CD4-positive, alpha-beta T cell treated with Interferon gamma for 1 hour (primary cell): ENCODE results near the gene TTC28.
"Not testable (repeated sequence)": the region's sequence is repeated elsewhere in the genome, so short reads cannot be mapped to it uniquely, and the experiment has no call there.

ENCODE experiments used
- DNase-seq: peaks from one replicate; pipeline ENCODE4 v3.0.0-alpha.2; 2020

TTC28 gene

DNA sequence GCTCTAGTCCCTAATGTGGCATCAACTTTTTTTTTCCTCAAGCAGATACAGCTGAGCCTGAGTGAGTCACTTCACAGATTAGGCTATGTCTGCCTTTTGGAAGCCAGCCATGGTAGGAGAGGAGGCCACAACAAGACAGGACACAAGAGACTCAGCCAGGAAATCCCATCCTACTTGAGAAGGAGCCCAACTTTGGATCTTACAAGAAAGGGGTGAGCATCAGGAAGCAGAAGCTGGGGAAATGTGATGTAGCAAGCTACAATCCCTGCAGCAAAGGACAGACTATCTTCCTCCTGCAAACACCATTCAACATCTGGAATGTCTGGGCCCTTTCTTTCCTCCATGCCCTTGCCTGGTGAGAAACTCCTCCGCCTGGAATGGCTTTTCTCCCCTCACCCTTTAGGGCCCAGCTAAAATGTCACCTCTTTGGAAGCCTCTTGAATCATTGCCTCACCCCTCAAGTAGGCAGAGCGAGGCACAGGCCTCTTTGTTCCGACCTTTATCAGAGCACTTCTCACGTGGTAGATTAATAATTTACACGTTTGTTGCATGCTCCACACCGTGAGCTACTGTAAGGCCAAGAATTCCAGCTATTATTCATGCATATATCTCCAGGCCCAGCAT is 604.2 kb downstream of the TTC28 start:
- no peak for DNase-seq

DNA sequence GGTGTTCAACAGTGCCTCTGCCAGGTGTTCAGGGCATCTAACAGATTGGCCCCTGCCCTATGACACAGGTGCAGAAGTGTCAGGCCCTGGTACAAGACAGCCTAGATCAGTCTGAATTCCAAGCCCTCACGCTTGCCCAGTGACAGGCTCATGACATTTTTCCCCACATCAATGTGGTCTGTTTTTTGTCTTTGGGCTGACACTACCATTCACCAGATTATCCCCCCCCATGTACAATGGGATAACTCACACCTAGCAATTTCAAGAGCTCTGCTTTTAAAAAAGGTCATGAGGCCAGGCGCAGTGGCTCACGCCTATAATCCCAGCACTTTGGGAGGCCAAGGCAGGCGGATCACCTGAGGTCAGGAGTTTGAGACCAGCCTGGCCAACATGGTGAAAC is 605.1 kb downstream of the TTC28 start:
- no peak for DNase-seq

DNA sequence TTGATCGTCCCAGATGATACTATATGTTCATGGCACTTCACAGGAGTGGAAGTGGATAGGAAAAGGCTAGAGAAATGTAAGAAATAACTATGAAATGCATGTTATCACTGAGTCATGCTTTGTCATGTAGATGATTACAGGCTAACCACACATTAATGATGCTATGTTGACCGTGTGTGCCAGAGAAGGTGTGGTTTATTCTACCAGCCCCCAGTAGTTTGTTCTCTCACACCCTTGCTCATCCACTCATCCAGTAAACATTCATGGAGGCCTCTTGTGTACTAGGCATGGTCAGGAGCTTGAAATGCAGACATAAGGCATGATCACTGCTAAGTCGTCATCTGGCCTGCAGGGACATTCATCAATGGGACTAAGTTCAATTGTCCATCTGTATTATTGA is 607.6 kb downstream of the TTC28 start:
- DNase-seq, result no peak

DNA sequence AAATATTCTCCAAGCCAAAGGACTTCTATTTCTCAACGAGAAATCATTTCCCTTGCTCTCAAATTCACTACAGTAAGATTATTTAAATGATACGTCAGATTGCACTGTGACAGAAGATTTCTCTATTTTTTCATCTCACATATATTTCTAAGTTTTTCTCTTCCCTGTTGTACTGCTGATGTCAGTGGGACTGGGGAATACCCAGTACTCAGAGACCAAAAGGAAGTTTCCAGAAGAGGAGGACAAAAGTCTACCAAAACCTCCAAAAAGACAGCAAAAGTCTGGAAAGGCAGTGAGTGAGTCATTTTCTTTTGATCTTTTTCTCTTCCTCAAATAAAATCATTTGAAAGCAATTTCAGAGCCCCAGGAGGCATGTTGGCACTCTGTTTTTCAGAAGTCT is 610.8 kb downstream of the TTC28 start:
- DNase-seq, result no peak

DNA sequence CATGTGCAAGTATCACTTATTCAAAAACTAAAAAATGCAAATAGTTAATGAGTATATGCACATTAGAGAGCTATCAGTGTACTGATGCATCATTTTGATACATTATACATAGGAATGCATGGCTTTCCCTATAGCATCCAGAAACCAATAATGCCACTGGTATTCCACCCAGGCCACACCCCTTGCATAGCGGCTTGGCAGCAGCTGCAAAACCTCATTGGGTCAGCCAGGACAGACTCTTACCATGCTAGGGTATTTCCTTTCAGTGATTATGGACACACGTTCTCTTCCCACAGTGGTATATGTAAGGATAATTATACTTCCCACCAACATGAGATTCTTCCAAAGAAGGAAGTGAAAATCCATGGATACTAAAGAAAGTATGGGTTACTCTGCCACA is 614.7 kb downstream of the TTC28 start:
- DNase-seq, result no peak

DNA sequence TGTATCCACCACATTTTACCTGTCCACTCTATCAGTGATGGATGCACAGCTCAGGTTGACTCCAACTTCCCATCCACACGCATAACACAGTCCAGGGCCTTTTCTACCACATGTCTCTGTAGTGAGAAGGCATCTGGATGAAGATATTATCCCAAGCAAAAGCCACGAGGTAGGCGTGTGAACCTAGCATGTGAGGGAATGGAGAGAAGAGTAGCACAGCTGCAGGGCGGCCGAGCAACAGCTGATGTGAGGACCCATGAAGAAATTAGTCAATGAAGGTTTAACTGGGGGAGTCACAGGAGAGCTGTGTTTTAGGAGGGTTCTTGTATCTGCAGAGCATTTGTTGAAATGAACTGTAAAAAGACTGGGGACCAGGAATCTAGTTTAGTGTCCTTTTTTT is 616.0 kb downstream of the TTC28 start:
- DNase-seq, result no peak

DNA sequence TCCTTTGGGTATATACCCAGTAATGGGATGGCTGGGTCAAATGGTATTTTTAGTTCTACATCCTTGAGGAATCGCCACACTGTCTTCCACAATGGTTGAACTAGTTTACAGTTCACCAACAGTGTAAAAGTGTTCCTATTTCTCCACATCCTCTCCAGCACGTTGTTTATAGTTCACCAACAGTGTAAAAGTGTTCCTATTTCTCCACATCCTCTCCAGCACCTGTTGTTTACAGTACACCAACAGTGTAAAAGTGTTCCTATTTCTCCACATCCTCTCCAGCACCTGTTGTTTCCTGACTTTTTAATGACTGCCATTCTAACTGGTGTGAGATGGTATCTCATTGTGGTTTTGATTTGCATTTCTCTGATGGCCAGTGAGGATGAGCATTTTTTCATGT is 619.0 kb downstream of the TTC28 start:
- DNase-seq, result not testable (repeated sequence)

DNA sequence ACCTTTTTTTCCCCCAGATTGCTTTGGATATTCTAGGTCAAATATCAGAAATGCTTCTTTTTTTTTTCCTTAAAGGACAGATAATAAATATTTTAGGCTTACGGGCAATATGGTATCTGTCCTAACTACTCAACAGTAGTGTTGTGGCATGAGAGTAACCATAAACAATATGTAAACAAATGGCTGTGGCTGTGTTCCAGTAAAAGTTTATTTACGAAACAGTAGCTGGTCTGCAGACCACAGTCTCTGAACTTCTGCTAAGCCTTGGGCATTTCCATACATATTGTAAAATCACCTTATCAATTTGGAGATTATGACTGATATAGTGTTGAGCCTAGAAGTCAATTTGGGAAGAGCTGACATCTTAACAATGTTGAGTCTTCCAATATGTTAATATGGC is 621.6 kb downstream of the TTC28 start:
- DNase-seq, result no peak

DNA sequence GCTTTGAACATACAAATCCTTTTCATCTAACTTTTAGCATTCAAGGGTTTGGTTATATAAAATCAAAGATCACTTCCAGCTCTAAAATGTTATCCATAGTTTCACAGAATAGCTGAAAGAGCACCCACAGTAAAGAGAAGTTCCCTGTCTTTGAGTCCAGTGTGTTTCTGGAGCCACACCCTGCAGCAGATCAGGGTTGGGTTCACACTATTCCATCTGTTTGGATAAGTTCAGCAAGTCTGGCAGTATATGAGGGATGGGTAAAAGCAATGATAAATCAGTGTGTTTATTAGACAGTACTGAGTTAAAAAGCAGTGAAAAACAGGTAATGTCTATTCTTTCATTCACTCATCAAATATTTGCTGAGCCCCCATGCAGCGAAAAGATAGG is 624.8 kb downstream of the TTC28 start:
- no peak for DNase-seq

DNA sequence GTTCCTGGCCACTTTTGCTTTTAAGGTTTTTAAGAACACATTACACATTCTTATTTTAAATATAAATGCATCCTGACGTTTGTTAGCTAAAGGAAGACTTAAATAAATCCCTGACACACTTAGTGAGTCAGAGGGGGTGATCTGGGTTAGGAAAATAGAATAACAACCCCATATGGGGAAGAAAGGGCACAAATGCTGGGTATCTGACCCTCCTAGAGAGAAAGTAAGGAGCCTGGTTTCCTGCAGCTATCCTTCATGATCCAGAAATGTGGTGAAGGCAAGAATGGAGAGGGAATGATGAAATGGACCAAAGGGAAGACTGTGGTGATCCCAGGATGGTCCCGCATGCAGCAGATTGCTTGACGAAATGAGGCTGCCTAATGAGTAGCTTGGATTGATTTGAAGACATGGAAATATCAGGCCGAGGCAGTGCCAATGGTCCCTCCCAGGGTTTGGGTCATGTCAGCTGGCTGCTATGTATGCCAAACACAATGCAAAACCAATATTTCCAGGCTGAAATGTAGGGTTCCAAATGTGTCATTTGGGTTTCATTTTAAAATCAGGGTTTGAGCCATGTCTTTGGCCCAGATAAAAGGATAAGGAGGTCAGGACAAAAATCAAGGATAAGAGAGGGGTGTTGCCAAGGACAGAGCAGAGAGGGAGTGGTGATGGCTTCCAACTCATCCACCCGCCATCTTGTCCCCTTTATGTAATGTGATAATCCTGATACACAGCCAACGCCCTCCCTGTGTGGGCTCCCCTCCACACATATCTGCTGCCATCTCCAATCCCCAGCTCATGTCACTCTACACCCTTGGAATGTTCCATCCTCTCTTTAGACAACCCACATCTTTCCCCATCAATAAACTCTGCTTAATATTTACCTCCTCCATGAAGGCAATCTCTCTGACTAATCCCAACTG is 625.5 kb downstream of the TTC28 start:
- DNase-seq, result no peak

DNA sequence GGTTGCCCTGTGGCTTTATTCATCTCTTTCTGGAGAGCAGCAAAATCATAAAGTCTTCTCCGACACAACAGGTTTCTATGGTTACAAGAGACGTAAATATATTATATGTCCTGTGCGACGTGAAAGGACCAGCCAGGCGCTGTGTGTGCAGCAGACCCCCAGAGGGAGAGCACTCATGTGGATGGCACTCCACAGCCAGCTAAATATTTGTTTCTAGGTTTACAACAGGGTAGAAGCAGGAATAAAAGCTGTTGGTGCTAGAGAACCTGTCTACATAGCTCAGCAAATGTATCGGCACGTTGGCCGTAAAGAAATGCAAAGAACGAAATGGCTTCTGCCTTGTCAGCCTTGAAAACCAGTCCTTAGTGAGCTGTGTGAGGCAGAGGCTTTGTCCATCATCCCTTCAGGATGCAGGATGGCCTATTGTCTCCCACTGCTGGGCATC is 626.8 kb downstream of the TTC28 start:
- no peak for DNase-seq

DNA sequence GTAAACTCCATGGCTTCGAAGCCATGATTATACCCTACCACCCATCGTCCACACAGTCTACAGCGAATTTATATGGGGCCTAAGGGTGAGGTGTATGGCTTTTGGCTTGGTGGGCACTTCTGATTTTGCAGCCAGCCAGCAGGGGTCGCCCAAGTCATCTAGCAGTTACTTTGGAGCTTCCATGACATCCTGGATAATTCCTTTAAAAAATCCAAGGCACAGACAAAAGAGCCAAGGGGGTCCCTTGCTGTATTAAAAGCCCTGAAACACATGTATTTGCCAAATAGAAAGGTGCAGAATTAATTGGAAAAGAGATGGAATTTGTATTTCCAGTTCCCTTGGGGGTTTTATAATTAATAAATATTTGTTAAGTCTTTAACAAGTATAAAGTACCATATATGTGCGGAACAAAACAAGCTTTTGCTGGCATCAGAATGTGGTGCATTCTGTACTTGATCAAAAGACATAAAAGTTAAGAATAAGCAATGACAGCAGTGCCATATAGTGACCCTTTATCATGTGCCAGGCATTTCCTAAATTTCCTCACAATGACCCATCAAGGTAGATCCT is 627.8 kb downstream of the TTC28 start:
- DNase-seq, result no peak

DNA sequence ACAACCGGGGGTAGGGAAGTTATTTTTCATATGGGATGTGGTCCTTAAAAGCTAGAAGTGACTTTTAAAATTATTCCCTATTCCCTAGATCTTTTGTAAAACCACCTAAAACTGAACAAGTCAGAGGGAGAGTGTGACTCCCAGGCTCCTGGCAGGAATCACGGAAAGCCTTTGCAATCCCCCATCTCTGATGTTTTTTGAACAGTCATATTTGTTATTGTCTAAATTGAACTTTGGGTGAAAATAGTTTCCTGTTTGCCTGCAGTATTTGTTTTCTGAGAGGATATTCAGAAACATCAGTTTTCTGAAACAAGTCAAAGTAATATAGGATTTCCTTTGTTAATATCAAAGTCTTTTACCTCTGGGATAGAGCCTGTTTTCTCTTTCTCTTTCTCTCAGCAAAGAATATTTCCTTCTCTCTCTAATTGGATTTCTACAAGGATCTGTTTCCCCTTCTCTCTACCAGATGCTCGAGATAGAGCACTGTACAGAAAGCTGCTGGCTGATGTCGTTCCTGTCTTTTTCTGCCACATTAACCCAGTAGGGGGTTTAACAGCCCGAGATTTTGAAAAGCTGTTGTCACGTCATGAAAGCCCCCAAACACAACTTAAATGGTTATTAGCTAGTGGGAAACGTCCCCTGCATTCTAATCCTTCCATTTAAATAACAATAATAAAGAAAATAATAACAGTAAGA is 628.4 kb downstream of the TTC28 start:
- DNase-seq, result no peak

DNA sequence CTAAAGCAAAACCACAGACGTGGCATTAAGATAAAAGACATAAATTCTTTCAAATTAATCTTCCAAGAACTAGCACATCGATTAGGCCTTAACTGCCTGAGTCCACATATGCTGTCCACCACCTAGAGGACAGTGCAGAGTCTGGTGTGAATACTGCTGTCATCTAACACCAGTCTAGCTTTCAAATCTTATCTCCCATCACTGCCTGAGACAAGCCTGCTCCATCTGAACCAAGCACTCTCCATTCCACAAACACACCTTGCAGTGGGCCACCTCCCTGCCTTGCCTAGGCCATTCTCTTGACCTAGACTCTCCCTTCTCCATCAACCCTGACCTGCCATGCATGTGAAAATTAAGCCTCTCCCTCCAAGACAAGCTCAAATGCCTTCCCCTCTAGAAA is 631.1 kb downstream of the TTC28 start:
- no peak for DNase-seq

DNA sequence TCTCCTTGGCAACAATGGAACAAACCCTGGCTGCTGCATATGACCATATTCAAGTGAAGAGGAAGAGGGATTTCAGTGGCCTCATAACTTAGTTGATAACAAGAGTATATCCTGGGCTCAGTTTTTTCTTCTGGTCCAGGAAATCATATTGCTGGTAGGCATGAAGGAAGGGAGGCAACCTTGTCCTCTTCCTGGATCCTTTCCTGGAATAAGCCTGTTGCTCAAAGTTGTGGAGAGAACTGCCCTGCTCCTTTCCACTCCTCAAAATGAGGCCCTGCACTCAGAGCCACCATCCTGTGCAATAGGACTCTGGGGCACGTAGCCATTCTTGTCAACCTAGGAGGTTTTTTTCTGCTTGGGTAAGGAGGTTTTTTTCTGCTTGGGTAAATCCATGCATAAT is 631.9 kb downstream of the TTC28 start:
- no peak for DNase-seq

DNA sequence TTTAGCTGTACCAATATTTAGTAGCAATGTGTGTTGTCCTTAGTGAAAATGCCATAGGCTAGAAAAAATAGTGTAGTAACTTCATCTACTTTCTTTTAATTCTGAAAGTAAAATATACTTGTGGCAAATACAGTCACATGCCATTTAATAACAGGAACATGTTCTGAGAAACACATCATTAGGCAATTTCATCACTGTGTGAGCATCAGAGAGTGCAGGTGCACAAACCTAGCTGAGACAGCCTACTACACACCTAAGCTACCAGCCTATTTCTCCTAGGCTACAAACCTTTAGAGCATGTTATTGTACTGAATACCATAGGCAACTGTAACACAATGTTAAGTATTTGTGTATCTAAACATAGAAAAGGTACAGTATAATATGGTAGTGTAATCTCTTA is 633.5 kb downstream of the TTC28 start:
- no peak for DNase-seq

DNA sequence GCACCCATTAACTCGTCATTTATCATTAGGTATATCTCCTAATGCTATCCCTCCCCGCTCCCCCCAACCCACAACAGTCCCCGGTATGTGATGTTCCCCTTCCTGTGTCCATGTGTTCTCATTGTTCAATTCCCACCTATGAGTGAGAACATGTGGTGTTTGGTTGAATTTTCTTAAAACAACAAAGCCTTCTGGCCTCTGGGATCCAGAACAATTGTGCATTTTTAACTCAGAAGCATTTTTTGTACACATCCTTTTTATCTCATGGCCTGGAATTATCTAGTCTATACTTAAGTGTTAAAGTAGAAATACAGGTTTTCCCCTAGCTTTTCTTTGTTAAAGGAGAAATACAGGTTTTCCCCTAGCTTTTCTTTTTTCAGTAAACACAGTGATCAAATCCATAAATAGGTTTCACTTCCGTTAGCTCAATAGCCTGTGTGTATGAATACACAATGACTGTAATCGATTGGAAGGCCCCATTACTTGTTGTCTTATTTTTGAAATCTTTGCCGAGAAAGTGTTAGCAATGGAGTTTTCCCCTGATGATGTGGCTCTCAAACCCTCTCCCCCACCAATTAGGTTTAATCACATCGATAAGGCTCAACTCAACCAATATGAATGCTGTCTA is 635.0 kb downstream of the TTC28 start:
- no peak for DNase-seq

DNA sequence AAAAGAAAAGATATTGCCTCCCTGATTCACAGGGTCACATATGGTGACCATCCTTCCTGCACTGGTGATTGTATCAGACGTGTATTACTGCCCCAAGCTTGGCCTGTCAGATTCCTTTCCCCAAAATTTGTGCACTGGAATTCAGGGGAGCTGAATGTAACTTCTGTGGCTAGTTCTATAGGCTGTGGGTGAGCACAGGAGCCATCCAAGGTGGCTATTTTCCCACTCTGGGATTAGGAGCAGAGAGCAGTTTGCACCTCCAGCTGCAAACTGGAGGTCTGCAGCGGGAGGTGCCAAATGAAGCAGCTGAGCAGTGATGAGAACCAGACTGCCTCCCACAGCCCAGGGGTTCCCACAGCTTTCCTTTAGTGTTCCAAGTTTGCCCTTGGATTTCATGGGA is 636.4 kb downstream of the TTC28 start:
- DNase-seq, result no peak

DNA sequence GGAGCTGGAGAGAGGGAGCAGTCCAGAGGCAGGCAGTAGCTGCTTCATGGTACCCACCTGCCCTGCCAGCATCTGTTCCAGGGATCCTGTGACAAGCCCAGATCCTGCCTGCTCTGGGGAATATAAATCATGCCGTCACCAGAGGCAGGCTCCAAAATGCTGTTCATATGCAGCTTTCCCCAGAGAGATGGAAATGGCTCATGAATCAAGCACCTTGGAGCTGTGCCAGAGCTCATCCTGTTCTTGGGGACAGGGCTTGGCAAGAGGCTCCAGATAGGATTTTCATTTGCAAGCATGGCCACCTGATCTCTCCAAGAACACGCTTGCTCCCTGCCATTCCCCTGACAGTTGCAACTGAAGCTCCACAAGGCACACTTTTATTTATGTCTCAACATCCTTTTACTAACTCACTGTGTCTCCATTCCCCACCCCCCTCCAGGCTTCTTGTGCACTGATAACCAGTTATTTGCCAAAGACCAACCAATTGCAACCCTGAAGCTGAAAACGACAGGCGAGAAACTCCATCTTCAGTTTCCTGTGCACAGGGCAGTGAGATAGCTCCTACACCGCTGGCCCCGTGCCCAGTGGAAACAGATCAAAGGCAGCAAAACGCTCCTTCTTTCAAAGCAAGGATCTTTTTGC is 644.8 kb downstream of the TTC28 start:
- no peak for DNase-seq

DNA sequence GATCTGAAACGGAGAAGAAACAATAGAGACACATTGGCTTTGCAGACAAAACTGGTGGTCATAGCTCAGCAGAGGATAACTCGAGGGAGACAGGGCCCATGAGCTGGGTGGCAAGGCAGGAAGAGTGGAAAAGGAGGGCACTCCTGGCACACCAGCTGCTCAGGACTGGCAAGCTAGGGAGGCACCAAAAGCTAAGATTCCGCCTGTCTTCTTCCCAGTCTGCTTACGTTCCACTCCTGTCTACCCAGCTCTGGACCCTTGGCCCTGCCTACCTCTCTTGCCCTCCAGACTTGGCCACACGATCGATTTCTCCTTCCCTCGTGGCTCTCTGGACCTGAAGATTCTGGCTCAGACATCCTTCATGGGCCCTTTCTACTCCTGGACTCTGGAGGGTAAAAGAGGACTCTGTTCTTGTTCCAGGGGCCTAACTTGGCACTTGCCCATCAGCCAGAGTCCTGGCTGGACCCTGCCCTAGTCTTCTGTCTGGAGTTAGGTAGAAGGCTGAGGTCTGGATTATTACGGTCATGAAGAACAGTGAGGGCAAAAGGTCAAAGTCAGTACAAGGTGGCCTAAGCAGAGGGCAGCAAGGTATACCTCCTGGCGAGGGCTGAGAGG is 645.4 kb downstream of the TTC28 start:
- no peak for DNase-seq

DNA sequence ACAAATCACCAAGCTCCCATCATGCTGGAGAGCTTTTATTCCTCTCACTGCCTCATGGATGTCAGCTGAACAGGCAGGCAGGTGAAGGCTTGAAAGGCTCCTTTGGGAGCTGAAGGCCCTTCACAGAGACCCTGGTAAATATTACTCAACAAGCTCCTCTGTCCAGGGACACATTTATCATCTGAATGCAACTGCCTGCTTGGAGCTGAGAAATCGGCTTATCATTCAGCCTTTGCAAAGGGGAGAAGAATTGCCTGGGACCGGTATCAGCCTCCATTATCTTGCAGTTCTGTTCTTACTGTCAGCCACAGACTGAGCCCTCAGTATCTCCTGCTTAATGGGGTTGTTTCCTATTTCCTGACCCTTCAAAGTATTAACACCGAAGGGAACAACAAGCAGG is 646.8 kb downstream of the TTC28 start:
- DNase-seq, result no peak

DNA sequence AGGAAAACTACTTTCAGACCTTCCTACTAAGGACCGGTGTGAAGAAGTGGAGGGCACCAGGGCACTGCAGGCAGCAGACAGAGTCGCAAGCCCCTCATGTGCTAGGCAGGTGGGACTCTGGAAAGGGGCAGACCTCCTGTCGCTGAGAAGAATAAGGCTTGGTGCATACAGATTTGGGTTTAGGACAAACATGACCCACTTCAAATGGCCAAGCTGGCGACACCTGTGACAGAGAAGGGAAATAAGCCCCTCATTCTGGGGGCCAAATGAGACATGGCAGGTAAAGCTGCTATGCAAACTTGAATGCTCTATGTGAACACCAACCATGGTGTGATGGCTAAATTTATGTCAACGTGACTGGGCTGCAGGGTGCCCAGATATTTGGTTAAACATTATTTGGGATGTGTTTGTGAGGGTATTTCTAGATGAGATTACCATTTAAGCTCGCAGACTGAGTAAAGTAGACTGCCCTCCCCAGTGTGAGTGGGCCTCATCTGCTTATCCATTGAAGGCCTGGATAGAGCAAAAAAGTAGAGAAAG is 648.2 kb downstream of the TTC28 start:
- DNase-seq, result no peak
